GM12891 (cell line): ENCODE measurements around the gene COX8A.

Experiments
- POLR2A ChIP-seq: IDR thresholded peaks from 2 replicates; pipeline ENCODE4 v1.6.1; 2011; ENCODE audit warnings: low read depth, low read length, control low read depth
- POU2F2 ChIP-seq: IDR thresholded peaks from 2 replicates; pipeline ENCODE4 v1.6.1; 2011; ENCODE audit warnings: low read depth, mild to moderate bottlenecking, control low read depth, low read length, moderate library complexity

DNA sequence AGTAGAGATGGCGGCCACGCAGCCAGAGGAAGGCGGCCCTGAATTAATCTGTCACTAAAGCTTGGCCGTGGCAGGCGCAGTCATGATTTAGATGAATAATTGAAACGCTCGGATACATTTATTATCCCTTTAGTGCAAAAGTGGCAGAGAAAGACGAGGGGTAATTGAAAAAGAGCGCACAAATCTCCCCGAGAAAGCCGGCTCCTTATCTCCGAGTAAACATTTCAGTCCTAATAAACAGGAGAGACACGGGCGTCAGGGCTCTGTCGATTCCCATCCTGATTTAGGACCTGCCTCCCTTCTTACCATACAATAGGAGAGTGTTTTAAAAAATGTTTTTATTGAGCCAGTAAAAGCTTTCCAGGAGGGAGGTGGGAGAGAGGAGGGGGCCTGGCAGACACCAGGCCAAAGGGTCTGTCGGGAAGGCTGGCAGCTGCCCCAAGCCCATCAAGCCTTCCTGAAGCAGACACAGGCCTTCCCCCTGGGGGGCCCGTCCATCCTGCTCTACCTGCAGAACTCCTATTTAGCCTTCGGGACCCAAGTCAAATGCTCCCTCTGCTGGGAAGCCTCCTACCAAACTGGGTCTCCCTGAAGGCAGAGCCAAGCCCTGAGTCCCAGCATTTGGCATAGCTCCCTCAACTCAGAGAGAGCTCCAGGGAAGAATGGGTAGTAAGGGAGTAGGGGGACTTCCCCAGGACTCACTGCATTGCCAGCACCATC lies 34.7 kb downstream of the COX8A start:
- TF ChIP-seq POU2F2 (no peak), POLR2A (no peak)
